GM12864 (cell line): ENCODE results near the gene DUSP10.

Experiments
- DNase-seq: peaks from one replicate; pipeline ENCODE4 v3.0.0-alpha.2; 2011; ENCODE audit warnings: low read depth
- H3K4me3 ChIP-seq: 2 replicates; pipeline ENCODE4 v1.5.1; 2011; ENCODE audit warnings: mild to moderate bottlenecking, low read depth, low read length, control low read depth
- CTCF ChIP-seq: IDR thresholded peaks from 2 replicates; pipeline ENCODE4 v1.5.1; 2011; ENCODE audit warnings: low read depth, mild to moderate bottlenecking, moderate library complexity, low read length, control low read depth, inconsistent platforms; ENCODE audit errors: missing control alignments

Gene DUSP10

GRCh38 chr1:221719987-221720386 is 21.9 kb downstream of the DUSP10 start:
- no peak for TF ChIP-seq CTCF
- no peak for DNase-seq
- no peak overlapping the region for H3K4me3 ChIP-seq

GRCh38 chr1:221719278-221719597 is 22.7 kb downstream of the DUSP10 start:
- TF ChIP-seq CTCF = no peak
- DNase-seq = no peak
- H3K4me3 ChIP-seq = no peak overlapping the region

GRCh38 chr1:221718381-221719277 is 23.3 kb downstream of the DUSP10 start:
- H3K4me3 ChIP-seq = no peak overlapping the region
- no peak for TF ChIP-seq CTCF
- DNase-seq = no peak

GRCh38 chr1:221717485-221717853 is 24.4 kb downstream of the DUSP10 start:
- no peak for TF ChIP-seq CTCF
- H3K4me3 ChIP-seq = no peak overlapping the region
- no peak for DNase-seq

GRCh38 chr1:221716713-221717484 is 25.0 kb downstream of the DUSP10 start:
- H3K4me3 ChIP-seq = no peak overlapping the region
- no peak for TF ChIP-seq CTCF
- no peak for DNase-seq

- no peak for TF ChIP-seq CTCF
- no peak for DNase-seq
Observed at GRCh38 chr1:221715321-221716169, 26.3 kb downstream of the DUSP10 start.

More at GRCh38 chr1:221715321-221716169, 26.3 kb downstream of the DUSP10 start:
- no peak overlapping the region for H3K4me3 ChIP-seq
